ENCODE measurements around the gene LY9.

- TF ChIP-seq RBM39 (optimal IDR thresholded peaks at IDR 0.05; ENCODE audit: low read depth, low read length) (no peak), NR2C1 (IDR thresholded peaks at IDR 0.05) (no peak), NR2C1 (tag; IDR thresholded peaks at IDR 0.05) (no peak), ZBTB1 (CRISPR knock-in tag; IDR thresholded peaks at IDR 0.05; ENCODE audit: borderline replicate concordance, low read depth) (no peak), TCF7L2 (IDR thresholded peaks at IDR 0.05; ENCODE audit: low read depth, low read length) (no peak), GABPA (tag; conservative IDR thresholded peaks at IDR 0.05; ENCODE audit: low read depth) (no peak), RAD21 (CRISPR knock-in tag; conservative IDR thresholded peaks at IDR 0.05 in 1 of 2, IDR thresholded peaks at IDR 0.05 in 1 of 2) (no peak), STAT6 (CRISPR knock-in tag; IDR thresholded peaks at IDR 0.05) (no peak), ZNF318 (IDR thresholded peaks at IDR 0.05; ENCODE audit: borderline replicate concordance in 1 of 2, low read depth in 1 of 2) (no peak), TAF7 (tag; IDR thresholded peaks at IDR 0.05) (no peak), ZNF668 (CRISPR knock-in tag; IDR thresholded peaks at IDR 0.05) (no peak), CEBPB (tag; IDR thresholded peaks at IDR 0.05) (no peak), MTF1 (CRISPR knock-in tag; IDR thresholded peaks at IDR 0.05; ENCODE audit: borderline replicate concordance) (no peak)
- TF ChIP-seq, protein P1, sequence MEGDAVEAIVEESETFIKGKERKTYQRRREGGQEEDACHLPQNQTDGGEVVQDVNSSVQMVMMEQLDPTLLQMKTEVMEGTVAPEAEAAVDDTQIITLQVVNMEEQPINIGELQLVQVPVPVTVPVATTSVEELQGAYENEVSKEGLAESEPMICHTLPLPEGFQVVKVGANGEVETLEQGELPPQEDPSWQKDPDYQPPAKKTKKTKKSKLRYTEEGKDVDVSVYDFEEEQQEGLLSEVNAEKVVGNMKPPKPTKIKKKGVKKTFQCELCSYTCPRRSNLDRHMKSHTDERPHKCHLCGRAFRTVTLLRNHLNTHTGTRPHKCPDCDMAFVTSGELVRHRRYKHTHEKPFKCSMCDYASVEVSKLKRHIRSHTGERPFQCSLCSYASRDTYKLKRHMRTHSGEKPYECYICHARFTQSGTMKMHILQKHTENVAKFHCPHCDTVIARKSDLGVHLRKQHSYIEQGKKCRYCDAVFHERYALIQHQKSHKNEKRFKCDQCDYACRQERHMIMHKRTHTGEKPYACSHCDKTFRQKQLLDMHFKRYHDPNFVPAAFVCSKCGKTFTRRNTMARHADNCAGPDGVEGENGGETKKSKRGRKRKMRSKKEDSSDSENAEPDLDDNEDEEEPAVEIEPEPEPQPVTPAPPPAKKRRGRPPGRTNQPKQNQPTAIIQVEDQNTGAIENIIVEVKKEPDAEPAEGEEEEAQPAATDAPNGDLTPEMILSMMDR (IDR thresholded peaks at IDR 0.05 in 2 of 3, conservative IDR thresholded peaks at IDR 0.05 in 1 of 3; ENCODE audit: insufficient read depth in 2 of 3, low read depth in 1 of 3, low read length in 3 of 3): no peak
Observed at GRCh38 chr1:160746836-160747500, 49.0 kb upstream of the LY9 start.

Measured in K562 (cell line).